Activated T-helper 17 cell treated with anti-CD3 and anti-CD28 coated beads, Interleukin-2, amount 50 U/mL, for 72 hours (primary cell): ENCODE measurements around the gene EP400. TPM values are rescaled to one million over a fixed set of nuclear protein-coding genes. Genes with fewer than 3 reads are reported as not detected.
"Not testable (repeated sequence)": the region's sequence is repeated elsewhere in the genome, so short reads cannot be mapped to it uniquely, and the experiment has no call there.

ENCODE experiments used
- ATAC-seq: fragments of 150-1000 bp; cut with Tn5 transposase; replicated peaks from 2 replicates; pipeline ENCODE4 v1.10.0; 2021; ENCODE audit warnings: mild to moderate bottlenecking, moderate library complexity
- H3K27ac Mint-ChIP-seq: one replicate; pipeline ENCODE4 v1.8.0; 2022; ENCODE audit warnings: mixed read lengths
- H3K27me3 Mint-ChIP-seq: one replicate; pipeline ENCODE4 v1.8.0; 2022; ENCODE audit warnings: mixed read lengths
- H3K36me3 Mint-ChIP-seq: one replicate; pipeline ENCODE4 v1.8.0; 2022; ENCODE audit warnings: low read depth, mild to moderate bottlenecking, mixed read lengths
- H3K4me1 Mint-ChIP-seq: one replicate; pipeline ENCODE4 v1.8.0; 2022; ENCODE audit warnings: mixed read lengths
- H3K4me3 Mint-ChIP-seq: one replicate; pipeline ENCODE4 v1.8.0; 2022; ENCODE audit warnings: mild to moderate bottlenecking, mixed read lengths
- H3K9me3 Mint-ChIP-seq: one replicate; pipeline ENCODE4 v1.8.0; 2022; ENCODE audit warnings: mixed read lengths
- total RNA-seq, 2 donors: library from RNA; stranded (reverse); gene quantifications; one replicate each; pipeline ENCODE4 v1.2.3, GENCODE V29; 2022

The EP400 gene
- total RNA-seq, 2 donors from 2014 or later, result 47.1 to 60.0 TPM

- Mint-ChIP-seq H3K4me1 (peaks cover 33% of the 10 kb centered on the region), H3K27ac (peak overlapping the region; percentile 66), H3K4me3 (peak overlapping the region; percentile 30), H3K9me3 (no peaks in the 10 kb centered on the region), H3K27me3 (no peaks in the 10 kb centered on the region), H3K36me3 (peaks cover 56% of the 10 kb centered on the region)
- no peak for ATAC-seq
Observed at GRCh38 chr12:131963381-131963780, 13.6 kb downstream of the EP400 start.

GRCh38 chr12:131965073-131965472 lies 15.3 kb downstream of the EP400 start:
- Mint-ChIP-seq H3K36me3 (peaks cover 65% of the 10 kb centered on the region), H3K9me3 (no peaks in the 10 kb centered on the region), H3K4me3 (no peak overlapping the region)

GRCh38 chr12:131971226-131971625 lies 21.5 kb downstream of the EP400 start:
- Mint-ChIP-seq H3K27ac (no peak overlapping the region), H3K4me1 (peaks cover 14% of the 10 kb centered on the region), H3K4me3 (no peak overlapping the region), H3K9me3 (no peaks in the 10 kb centered on the region), H3K27me3 (no peaks in the 10 kb centered on the region), H3K36me3 (peaks cover 25% of the 10 kb centered on the region)
- no peak for ATAC-seq

More at GRCh38 chr12:131965073-131965472, 15.3 kb downstream of the EP400 start:
- Mint-ChIP-seq H3K27ac (peak overlapping the region; percentile 77), H3K4me1 (peaks cover 31% of the 10 kb centered on the region), H3K27me3 (no peaks in the 10 kb centered on the region)
- no peak for ATAC-seq

- peaks cover 31% of the 10 kb centered on the region for H3K36me3 Mint-ChIP-seq
- no peaks in the 10 kb centered on the region for H3K9me3 Mint-ChIP-seq
- H3K4me3 Mint-ChIP-seq, result no peak overlapping the region
- ATAC-seq, result no peak
- peaks cover 6% of the 10 kb centered on the region for H3K4me1 Mint-ChIP-seq
- no peaks in the 10 kb centered on the region for H3K27me3 Mint-ChIP-seq
- H3K27ac Mint-ChIP-seq, result no peak overlapping the region
Observed at GRCh38 chr12:131975228-131975627, 25.5 kb downstream of the EP400 start.

DNA sequence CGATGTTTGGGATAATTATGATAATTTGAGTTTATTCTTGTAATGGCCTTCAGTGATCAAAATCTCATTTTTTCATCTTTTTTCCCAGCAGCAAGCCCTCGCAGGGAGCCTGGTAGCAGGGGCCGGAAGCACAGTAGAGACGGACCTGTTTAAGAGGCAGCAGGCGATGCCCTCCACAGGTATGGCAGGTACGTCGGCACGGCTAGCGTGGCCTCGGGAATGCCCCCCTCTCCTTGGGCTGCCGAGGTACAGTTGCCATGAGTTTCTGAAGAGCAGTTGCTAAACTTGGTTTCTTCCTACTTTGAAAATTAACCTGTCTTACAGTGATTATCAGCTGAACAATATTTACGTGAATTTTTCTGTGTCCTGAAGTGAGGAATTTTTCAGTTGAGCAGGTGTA lies 29.9 kb downstream of the EP400 start:
- Mint-ChIP-seq H3K27me3 (no peaks in the 10 kb centered on the region), H3K4me3 (no peak overlapping the region), H3K36me3 (peaks cover 67% of the 10 kb centered on the region), H3K9me3 (no peaks in the 10 kb centered on the region), H3K4me1 (peaks cover 6% of the 10 kb centered on the region), H3K27ac (no peak overlapping the region)
- no peak for ATAC-seq

DNA sequence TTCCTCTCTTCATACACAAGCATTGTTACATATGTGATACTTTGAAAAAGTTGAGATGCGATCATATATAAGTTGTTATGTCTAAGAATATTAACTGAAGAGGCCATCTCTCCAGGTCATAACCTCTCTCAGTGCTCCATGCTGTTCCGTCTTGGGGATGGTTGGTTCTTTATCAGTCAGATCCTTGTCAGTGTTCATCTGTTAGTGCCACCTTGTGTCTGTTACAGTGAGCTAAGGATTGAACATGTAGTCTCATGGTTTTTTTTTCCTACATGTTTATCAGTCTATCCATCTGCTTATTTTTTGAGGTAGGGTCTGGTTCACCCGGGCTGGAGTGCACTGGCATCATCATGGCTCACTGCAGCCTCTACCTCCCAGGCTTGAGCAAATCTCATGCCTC lies 30.5 kb downstream of the EP400 start:
- Mint-ChIP-seq H3K4me1 (peaks cover 6% of the 10 kb centered on the region), H3K27me3 (no peaks in the 10 kb centered on the region), H3K4me3 (no peak overlapping the region), H3K36me3 (peaks cover 73% of the 10 kb centered on the region), H3K9me3 (no peaks in the 10 kb centered on the region), H3K27ac (no peak overlapping the region)
- no peak for ATAC-seq

GRCh38 chr12:131981388-131981787 lies 31.6 kb downstream of the EP400 start:
- Mint-ChIP-seq H3K27me3 (no peaks in the 10 kb centered on the region), H3K4me3 (no peak overlapping the region), H3K27ac (no peak overlapping the region), H3K9me3 (no peaks in the 10 kb centered on the region), H3K4me1 (peaks cover 6% of the 10 kb centered on the region), H3K36me3 (peaks cover 80% of the 10 kb centered on the region)
- ATAC-seq, result no peak

GRCh38 chr12:131982041-131982440 lies 32.3 kb downstream of the EP400 start:
- H3K27me3 Mint-ChIP-seq, result no peaks in the 10 kb centered on the region
- H3K36me3 Mint-ChIP-seq, result peaks cover 87% of the 10 kb centered on the region
- H3K9me3 Mint-ChIP-seq, result no peaks in the 10 kb centered on the region
- no peak overlapping the region for H3K4me3 Mint-ChIP-seq
- peaks cover 6% of the 10 kb centered on the region for H3K4me1 Mint-ChIP-seq
- no peak for ATAC-seq
- H3K27ac Mint-ChIP-seq, result no peak overlapping the region

- Mint-ChIP-seq H3K27me3 (no peaks in the 10 kb centered on the region), H3K4me3 (no peak overlapping the region), H3K9me3 (no peaks in the 10 kb centered on the region), H3K36me3 (peaks cover 89% of the 10 kb centered on the region), H3K4me1 (no peaks in the 10 kb centered on the region), H3K27ac (no peak overlapping the region)
- ATAC-seq, result no peak
Observed at GRCh38 chr12:131983026-131983425, 33.3 kb downstream of the EP400 start.

DNA sequence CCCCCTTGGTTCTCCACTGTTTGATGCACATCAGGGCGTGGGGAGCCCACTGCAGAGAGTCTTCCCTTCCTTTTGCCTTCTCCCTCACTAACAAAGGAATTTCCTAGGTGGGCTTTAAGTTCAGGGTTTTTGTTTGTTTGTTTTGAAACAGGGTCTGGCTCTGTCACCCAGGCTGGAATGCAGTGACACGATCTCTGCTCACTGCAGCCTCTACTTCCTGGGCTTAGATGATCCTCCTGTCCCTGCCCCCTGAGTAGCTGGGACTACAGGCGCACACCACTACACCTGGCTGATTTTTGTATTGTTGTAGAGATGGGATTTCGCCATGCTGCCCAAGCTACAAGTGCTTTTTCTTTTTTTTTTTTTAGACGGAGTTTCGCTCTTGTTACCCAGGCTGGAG lies 33.8 kb downstream of the EP400 start:
- Mint-ChIP-seq H3K9me3 (no peaks in the 10 kb centered on the region), H3K27me3 (no peaks in the 10 kb centered on the region), H3K4me3 (no peak overlapping the region), H3K4me1 (no peaks in the 10 kb centered on the region), H3K36me3 (peaks cover 89% of the 10 kb centered on the region), H3K27ac (no peak overlapping the region)
- ATAC-seq, result no peak

GRCh38 chr12:131984334-131984733 lies 34.6 kb downstream of the EP400 start:
- H3K27ac Mint-ChIP-seq, result no peak overlapping the region
- no peak overlapping the region for H3K4me3 Mint-ChIP-seq
- no peaks in the 10 kb centered on the region for H3K4me1 Mint-ChIP-seq
- no peaks in the 10 kb centered on the region for H3K9me3 Mint-ChIP-seq
- H3K36me3 Mint-ChIP-seq, result peaks cover 96% of the 10 kb centered on the region
- no peak for ATAC-seq
- H3K27me3 Mint-ChIP-seq, result no peaks in the 10 kb centered on the region

GRCh38 chr12:131985510-131985875 lies 35.8 kb downstream of the EP400 start:
- H3K9me3 Mint-ChIP-seq, ATAC-seq, H3K4me1 Mint-ChIP-seq, H3K27me3 Mint-ChIP-seq, H3K4me3 Mint-ChIP-seq, H3K27ac Mint-ChIP-seq: not testable (repeated sequence)
- H3K36me3 Mint-ChIP-seq, result peaks cover 96% of the 10 kb centered on the region

- Mint-ChIP-seq H3K4me3 (no peak overlapping the region), H3K27me3 (no peaks in the 10 kb centered on the region), H3K9me3 (no peaks in the 10 kb centered on the region), H3K4me1 (no peaks in the 10 kb centered on the region), H3K27ac (peak overlapping the region; percentile 53), H3K36me3 (peaks cover 96% of the 10 kb centered on the region)
- no peak for ATAC-seq
Observed at GRCh38 chr12:131986361-131986760, 36.6 kb downstream of the EP400 start.

DNA sequence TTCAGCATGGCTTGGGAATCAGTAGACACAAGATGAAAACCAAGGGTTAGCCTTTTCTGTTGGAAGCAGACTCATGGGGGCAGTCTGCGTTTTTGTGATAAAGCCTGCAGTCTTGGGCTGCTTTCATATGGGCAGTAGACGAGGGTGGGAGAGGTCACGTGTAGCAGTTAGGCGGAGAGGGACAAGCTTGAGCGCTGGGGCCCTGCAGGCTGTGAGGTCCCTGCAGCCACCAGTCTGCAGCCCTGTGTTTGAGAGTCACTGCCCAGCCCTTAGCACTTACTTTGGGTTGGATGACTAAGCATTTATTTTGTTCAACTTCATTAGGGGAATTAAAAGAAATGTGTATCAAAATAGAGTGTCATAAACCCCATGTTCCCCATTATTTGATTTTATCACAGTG lies 37.2 kb downstream of the EP400 start:
- no peak for ATAC-seq
- Mint-ChIP-seq H3K4me1 (no peaks in the 10 kb centered on the region), H3K27me3 (no peaks in the 10 kb centered on the region)

GRCh38 chr12:131987552-131987951 lies 37.8 kb downstream of the EP400 start:
- Mint-ChIP-seq H3K36me3 (peaks cover 96% of the 10 kb centered on the region), H3K27ac (peak overlapping the region; percentile 11), H3K4me3 (no peak overlapping the region), H3K4me1 (no peaks in the 10 kb centered on the region), H3K9me3 (no peaks in the 10 kb centered on the region), H3K27me3 (no peaks in the 10 kb centered on the region)
- no peak for ATAC-seq

More for the DNA sequence above, 37.2 kb downstream of the EP400 start:
- peaks cover 96% of the 10 kb centered on the region for H3K36me3 Mint-ChIP-seq
- H3K9me3 Mint-ChIP-seq, result no peaks in the 10 kb centered on the region
- no peak overlapping the region for H3K4me3 Mint-ChIP-seq
- H3K27ac Mint-ChIP-seq, result peak overlapping the region; percentile 53
